T follicular helper cell (primary cell): ENCODE data around the gene SLCO4A1.
A peak's percentile ranks its signal among the peaks of the same experiment; 100 is the strongest.

Experiments used
- DNase-seq: peaks from one replicate; pipeline ENCODE4 v3.0.0-alpha.2; 2020; ENCODE audit warnings: low read depth

Gene SLCO4A1

DNA sequence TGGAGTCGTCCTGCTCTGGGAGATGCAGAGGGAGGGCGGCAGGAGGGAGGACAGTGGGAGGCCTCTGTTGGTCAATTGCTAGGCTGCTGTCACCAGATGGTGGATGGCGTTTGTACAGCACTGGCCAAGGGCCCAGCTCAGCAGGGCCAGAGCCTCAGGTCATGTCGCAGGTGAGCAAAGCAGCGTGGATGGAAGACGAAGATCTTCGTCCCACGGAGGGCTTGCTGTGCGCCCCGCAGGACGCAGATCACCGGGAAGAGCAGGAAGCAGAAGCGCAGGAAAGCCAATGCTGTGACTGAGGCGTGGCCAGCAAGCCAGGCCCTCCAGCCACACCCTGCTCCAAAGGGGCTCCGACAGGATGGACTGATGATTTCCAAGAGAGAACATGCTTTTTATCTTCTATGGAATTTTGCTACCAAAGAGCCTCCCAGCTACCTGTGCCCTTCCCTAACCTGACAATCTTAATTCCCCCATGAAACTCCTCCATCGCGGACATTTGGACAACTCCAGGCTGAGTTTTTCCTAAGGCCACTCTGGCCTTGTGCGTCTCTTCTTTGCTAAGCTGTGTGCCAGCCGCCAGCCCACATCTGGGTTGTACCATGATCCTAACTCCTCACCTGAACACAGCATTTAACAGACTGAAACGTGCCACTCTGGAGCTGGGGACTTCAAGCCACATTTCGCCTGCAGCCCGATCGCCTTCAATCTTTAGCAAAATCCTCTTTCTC, 3.5 kb upstream of the SLCO4A1 start:
- no peak for DNase-seq

DNA sequence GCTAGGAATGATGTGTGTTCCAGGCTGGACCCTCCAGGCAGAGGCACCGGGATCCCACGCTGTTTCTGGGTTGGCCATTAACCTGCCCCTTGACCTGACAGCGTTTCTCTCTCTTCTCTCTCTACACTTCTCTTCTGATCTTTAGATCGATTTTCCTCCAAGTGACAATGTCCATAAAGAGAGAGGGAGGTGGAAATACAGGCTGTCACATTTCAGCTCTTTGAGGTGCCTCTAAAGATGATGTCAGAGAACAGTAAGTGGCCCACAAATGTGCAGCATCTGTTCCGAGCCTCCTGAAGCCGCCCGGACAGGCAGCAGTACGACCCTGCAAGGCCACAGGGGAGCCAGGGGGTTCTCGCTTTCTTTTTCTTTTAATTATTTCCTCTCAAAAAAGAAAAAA, 2.5 kb upstream of the SLCO4A1 start:
- no peak for DNase-seq

DNA sequence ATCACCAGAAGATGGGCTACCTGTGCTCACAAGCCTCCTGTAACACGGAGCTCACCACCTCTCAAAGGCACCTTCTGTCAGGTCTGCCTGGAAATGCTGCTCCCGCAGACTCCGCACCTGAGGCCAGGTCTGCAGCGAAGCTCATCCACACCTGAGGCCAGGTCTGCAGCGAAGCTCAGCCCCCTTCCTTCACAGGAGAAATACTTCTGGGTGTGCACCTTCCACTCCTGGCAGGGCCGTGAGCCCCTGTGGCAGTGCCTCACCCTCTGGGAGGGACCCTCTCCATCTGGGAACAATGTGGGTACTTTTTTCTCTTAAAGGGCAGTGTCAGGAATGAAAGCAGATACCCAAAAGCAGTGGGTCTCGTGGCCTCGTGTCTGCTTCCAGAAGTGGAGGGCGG, 1.4 kb upstream of the SLCO4A1 start:
- no peak for DNase-seq

DNA sequence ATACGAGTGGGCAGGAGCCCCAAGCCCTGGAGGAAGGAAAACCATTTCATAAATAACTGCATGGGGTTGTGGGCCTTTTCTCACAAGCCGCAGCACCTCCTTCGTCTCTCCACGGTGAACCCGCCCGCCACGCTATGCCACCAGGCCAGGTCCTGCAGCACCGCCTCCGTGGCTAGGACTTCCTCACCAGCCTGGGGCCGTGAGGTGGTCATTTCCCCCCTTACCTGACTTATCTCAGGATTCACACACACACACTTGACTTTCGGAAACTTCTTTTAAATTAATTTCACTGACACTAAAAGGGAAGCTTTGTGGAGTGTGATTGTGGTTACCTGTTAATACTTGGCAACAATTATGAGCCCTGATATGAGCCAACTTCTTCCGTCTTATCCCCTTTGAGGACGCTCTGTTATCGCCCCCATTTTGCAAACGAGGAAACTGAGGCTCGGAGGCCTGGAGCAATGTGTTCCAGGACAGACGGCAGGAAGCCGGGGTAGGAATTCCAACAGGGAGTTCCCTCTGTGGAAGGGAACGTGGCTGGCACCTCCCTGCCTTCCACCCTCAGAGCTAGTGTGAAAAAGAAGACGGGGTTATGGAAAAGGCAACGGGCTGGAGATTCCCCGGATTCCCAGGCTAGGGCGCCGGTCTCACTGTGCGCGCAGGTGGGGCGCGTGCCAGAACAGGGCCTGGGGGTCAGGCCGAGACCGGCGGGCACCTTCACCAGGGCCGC, 817 bp upstream of the SLCO4A1 start:
- DNase-seq = no peak

DNA sequence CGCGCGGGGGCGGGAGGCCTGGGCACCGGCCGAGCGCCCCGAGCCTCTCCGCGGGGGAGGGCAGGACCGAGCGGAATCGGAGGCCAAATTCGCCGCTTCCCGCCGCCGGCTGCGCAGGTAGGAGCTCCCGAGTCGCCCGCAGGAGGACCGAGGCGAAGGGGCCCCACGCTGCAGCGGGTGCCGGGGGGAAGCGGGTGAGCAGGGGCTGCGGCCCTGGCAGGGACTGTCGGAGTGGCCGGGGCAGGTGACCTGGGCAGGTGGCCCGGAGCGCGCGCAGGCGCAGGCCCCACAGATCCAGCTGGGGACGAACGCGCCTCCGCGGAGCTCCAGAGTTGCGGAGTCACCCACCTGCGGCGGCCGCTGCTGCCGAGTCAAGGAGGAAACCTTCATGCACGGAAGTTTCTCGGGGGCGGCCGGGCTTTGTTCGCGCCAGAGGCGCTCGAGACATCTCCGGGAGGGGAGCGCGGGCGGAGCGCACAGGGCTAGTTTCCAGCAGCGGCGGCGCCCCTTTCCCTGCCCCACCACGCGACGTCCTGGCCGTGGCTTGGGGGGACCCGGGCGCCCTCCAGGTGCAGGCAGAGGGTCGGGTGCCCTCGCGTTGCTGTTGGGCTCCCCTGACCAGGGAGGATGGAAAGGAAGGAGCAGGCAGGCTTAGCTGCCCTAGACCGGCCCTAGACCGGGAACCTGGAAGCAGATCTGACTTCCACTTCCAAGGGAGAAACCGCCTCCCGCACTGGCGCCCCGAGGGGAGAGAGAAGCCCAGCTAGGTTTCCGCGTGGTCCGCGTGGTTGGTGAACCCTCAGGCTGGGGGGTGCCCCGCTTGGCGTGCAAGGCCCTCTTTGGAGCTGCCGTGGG, 590 bp downstream of the SLCO4A1 start:
- peak; percentile 38 for DNase-seq

DNA sequence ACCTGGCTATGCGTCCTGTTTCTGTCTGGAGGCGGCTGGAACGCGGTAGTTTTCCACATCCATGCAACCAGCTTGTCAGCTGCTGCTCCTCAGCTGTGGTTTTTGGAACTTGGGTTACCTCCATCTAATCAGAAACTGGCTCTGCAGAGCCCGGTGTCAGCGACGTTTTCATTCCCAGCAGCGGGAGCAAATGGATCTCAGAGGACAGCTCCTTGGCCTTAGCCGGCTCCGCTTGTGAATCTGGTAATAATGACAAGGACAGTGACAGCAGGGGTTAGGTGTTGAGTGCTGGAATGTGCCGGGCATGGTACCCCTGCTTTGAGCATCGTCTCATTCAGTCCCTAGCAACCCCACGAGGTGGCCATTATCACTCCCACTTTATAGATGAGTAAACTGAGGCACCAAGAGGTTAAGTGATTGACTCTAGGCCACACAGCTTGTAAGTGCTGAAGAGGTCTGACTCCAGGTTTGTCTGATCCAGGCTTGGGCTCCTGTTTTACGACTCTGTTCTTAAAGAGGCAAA, 1.3 kb downstream of the SLCO4A1 start:
- DNase-seq = no peak

DNA sequence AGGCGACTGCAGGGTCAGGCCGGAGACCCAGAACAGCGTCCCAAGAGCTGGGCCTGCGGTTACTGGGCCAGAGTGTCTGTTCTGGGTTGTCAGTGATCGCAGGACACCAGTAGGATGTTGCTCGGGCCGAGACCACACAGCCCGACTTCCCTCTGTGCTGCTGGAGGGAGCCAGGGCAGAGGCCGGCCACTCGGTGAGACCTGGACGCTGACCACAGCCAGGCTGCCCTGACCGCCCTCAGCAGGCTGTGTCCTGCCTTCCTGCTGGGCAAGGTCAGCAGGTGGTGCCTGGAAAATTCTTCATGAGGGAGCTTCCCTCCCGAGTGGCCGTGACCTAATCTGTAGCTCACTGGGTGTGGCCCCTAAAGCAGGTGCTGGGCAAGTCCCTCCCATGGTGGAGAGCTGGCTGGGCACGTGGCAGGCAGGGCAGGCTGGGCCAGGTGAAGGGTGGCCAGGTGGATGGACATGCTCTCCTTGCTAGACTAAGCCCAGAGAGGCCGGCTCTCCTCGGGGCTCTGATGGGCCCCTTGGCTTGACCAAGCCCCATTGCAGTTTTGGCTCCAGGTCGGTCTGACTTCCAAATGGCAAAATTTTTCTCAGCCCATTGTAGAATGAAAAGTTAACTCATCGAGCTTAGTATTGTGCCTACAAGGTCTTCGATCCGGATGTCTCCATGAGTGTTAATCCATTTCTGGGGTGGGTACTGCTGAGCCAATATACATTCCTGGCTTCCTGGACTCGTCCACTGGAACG, 1.9 kb downstream of the SLCO4A1 start:
- no peak for DNase-seq

DNA sequence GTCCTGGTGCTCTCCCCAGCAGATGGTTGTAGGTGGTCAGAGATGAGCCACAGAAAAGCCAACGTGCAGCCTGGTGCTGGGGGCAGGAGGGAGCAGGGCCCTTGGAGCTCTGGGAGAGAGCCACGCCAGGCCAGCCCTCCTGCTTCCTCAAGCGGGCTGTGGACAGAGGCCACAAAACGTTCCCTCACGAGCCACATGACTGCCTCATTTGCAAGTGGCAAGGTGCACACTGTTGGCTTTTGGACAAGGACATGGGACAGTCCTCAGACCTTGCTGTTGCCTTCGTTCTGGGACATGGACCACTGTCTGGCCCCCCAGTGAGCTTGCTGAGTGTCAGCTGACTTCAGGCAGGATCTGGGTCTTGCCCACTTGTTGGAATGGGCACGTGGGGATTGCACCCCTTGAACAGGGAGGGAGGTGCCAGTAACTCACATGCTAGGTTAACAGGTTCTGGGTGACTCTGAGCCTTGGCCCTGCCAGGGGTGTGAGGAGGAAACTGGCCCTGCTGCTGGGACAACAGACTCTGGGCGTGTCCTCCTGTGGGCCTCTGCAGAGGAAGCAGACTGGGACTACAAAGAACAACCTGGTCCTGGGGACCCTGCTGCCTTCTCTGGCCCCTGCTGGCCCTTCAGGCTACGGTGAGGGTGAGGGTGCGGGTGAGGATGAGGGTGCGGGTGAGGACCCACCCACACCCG, 2.6 kb downstream of the SLCO4A1 start:
- no peak for DNase-seq

DNA sequence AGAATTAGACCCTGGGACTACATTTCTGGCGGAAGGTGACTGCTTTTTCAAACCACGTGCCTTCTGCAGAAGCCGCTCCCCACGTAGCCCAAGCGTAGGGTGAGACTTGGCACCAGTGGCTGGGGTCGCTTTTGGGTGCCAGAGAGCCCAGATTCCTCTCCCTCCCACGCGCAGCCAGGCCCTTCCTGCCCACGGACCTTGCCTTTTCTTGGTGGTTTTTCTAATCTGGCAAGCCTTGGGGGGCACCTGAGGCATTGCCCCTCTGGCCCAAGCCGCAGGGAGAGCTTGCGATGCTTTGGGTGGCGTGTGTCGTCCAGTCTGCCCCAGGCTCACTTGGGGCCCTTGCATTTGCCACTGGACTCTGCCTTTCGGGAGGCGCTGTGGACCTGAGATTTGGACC, 3.3 kb downstream of the SLCO4A1 start:
- DNase-seq = no peak

DNA sequence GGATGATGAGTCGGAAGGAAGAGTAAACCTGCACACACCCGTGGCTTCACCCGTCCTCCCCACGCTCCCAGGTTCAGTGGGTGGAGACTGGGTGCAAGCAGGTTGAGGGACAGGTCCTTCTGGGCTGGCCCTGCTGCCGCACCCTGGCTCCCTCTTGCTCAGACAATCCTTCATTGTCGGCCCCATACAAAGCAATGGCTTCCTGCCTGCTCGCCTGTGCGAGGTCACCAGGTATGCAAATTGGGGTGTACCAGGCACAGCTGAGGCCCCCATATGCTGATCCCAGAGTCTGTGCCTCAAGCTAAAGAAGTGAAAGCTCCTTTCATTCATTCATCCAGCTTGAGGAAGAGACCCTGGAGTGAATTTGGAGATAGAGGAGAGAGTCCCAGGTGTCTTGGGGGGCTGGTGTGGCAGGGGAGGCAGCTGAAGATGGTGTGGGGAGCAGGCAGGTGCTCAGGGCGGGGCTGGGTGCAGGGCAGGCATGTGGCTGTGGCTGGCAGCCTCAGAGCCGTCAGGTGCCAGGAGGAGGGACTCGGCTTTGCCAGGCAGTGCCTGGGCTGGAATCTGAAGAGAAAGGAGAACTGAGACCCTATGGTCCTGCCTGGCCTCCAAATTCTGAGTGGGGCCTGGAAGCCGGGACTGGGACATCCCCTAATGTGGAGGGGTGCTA, 4.7 kb downstream of the SLCO4A1 start:
- no peak for DNase-seq

DNA sequence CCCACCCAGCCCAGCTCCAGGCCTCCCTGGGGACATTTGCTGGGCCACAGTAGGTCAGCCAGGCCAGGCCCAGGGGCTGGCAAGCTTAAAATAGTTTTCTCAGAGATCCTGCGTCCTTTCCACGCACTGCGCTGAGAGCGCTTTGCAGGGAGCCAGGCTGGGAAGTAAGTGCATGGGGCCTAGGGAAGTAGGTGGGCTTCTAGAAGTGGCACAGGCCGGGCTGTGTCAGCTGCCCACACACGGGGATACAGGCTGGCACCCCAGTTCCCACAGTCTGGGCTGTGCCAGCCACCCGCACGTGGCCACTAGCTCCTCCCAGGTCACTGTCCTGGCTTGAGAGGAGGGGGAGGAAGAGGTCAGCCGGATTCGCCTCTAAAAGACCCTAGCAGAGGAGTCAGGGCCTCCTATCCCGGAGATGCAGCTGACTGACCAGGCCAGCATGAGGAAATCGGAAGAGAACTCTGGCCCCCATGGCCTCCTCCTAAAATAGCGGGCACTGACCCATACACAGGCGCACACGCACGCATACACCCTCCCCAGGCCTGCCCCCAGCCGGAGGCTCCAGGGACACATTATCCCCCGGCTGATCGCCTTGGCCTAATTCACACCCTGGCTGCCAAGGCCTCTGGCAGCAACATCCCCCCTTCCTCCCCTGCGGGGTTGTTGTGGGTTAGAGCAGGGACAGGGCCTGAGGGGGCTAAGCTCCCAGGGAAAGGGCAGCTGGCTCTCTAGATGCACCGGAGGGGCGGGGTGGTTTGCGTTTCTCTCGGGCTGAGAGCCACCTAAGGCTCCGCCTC, 5.4 kb downstream of the SLCO4A1 start:
- no peak for DNase-seq

DNA sequence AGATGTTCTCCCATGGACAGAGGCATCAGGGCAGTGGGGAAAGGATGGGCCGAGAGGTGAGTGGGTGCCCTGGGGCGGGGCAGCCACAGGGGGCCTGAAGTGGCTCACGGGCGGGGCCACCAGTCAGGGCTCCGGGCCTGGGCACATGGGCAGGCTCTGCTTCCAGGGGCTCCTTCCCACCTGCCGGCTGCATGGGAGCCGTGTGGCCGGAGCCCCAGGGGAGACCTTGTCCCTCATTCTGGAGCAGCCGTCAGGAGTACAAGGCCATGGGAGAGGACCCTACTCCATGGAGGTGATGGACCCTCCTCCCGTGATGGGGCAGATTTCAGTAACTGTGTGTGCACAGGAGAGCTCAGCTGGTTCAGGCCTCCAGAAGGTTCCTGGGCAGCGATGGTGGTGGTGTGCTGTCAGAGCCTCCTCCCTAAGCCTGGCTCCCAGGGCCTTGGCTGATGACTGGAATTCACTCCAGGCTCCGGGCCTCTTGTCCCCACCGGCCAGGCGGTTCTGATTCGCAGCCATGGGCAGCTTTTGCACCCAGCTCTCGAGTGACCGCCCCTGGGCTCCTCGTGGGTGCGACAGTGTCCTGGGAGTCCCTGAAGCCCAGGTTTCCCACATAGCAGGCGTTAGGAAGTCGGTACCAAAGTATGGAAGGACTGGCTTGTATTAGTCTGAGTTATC, 6.2 kb downstream of the SLCO4A1 start:
- DNase-seq = no peak

DNA sequence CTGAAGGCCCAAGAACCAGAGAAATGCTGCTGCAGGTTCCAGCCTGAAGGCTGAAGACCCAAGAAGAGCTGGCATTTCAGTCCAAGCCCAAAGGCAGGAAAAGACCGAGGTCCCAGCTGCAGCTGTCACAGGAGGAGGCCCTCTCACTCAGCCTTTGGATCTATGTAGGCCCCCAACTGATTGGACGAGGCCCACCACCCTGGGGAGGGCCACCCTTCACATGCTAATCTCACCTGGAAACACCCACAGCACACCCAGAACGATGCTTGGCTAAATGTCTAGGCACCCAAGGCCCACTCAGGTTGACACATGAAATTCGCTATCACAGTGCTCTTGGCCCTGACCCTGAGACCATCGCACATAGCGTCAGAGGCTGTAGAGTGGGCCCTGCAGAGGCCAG, 6.8 kb downstream of the SLCO4A1 start:
- DNase-seq = no peak

DNA sequence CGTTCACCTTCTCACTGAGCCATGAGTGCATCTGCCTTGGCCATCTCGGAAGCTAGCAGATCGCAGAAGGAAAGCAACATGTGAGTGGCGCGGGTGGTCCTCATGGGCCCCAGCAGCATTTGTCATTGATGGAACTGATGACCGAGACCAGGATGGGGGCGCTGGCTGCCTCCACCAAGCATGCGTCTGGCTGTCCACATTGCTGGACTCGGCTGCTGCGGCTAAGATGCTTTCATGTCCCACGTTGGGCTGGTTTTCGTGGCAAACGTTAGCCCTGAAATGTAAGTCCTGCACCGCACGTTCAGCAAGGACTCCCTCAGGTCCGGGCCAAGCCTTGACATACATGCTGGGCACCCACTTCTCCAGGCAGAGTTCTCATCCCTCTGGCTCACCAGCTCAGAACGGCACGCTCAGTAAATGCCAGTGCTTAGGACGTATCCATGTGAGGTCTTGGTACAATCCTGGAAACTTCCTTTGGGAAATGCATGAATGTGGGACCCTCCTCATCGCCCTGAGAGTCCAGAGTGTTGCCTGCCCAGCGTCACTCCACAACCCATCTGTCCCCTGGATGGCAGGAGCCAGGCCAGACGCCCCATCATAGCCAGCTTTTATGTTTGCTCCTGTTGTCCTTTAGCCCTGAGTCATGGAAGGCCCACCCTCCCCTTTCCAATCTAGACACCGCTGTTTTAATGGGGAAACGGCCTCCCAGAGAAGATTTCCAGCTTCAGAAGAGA, 8.4 kb downstream of the SLCO4A1 start:
- DNase-seq = no peak

DNA sequence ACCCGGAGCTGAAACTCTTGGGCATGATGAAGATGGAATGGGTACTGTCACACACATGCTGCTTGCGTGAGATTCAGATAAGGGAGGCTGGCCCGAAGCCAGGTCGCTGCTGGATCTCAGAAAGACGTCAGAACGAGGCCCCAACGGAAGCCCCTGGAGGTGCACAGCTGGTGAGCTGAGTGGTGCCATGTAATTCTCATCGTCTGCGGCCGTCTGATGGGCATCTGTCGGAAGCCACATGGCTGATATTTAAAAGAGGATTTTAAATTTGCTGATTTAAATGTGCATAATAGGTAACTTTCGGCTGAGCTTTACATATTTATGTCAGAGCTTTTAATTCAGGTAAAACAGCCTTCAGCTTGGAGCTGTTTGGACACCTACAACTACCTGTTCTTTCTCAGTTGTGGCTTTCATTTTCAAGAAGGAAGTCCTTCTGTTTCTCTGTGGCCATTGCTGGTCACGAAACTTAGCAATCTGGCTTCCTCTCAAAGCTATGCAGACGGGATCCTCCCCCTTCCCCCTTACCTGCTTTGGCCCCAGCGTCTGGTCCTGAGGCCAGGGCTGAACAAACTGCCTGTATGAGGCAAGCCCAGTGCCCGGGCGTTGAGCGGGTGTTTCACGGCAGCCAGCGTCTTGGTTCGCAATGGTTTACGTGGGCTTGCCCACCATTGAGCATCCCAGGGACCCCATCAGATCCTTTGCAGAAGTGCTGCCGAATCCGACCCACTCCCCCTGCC, 9.2 kb downstream of the SLCO4A1 start:
- DNase-seq = peak; percentile 86

DNA sequence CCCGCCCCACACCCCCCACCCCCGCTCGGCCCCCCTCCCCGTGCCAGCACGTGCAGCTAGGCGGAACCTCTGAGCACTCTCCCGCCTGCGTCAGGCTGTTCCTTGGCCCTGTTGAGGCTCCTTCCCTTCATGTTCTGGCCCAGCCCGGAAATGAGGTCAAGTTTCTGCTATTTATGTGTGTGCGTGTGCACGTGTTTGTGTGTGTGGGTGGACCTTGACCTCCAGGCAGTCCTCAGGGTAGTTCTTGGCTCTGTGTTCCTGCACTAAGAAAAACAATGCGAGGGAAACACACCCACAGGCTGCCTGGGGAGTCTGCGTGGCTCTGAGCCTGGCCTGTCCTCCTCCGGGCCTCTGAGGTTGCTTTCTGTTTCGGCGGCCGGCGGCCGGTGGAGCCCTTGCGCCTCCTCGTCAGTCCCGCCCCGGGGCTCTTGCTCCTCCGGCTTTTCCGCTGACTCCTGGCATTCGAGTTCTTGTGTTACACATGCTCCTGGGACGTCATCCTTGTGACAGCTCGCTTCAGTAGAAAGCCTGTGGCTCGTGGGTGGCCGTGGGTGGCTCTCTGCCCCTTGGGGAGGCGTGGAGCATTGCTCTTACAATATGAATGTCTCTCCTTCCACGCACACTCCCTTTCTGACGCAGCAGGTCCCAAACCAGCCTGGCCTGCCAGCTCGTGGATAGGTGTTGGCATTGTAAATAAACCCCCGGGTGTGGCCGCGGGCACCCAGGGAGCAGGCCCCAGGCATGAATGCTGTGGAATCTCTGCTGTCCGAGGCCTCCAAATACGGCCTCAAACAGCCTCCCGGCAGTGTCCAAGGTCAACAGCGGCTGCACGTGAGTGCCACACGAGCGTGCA, 10.0 kb downstream of the SLCO4A1 start:
- DNase-seq = peak; percentile 51

DNA sequence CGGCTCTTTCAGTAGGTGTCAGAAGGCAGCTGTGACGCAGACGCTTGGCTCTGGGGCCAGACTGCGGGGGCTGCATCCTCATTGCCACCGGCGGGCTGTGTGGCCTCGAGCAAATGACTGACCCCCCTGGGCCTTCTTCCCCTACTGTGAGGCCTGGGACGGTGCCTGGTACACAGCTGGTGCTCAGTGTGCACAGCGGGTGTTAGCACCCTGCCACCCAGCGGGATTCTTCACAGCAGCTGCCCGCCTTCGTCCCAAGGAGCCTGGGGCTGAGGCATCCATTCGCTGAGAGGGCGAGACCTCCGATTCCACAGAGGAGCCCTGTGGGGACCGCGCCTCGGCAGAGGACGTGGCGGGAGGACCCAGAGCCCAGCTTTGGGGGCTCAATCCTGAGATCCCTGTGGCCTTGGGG, 10.6 kb downstream of the SLCO4A1 start:
- no peak for DNase-seq
